ENCODE measurements around the gene RPLP2. TPM values are rescaled to one million over a fixed set of nuclear protein-coding genes. Genes with fewer than 3 reads are reported as not detected.

Gene RPLP2
- total and polyA plus RNA-seq, 2 experiments from 2014 or later = 401 to 468 TPM

GRCh38 chr11:838441-839279 is 28.9 kb downstream of the RPLP2 start:
- H2AFZ ChIP-seq = no peak overlapping the region
- peaks cover 25% of the 10 kb centered on the region for H3K4me1 ChIP-seq (ENCODE audit: insufficient read depth)
- peaks cover 31% of the 10 kb centered on the region for H4K20me1 ChIP-seq (ENCODE audit: insufficient read depth, poor library complexity, severe bottlenecking)
- no peaks in the 10 kb centered on the region for H3K27me3 ChIP-seq
- H3K9me3 ChIP-seq (ENCODE audit: low read depth) = no peaks in the 10 kb centered on the region
- TF ChIP-seq EZH2phosphoT487 (IDR thresholded peaks at IDR 0.05; ENCODE audit: low read depth, severe bottlenecking, unreplicated experiment) (no peak), EZH2 (IDR thresholded peaks at IDR 0.05; ENCODE audit: borderline replicate concordance) (no peak), CTCF (IDR thresholded peaks at IDR 0.05; ENCODE audit: poor library complexity) (no peak)
- no peak for DNase-seq (ENCODE audit: low spot score)
- no peak overlapping the region for H3K27ac ChIP-seq
- WGBS (ENCODE audit: low lambda C conversion rate, missing lambda C conversion rate) = 75% methylated on average over 15 of the region's 17 CpGs
- H3K4me3 ChIP-seq = no peak overlapping the region
- H3K9me2 ChIP-seq (replicated peaks; ENCODE audit: insufficient read depth) = no peaks in the 10 kb centered on the region
- peaks cover 51% of the 10 kb centered on the region for H3K79me2 ChIP-seq
- H3K4me2 ChIP-seq = no peak overlapping the region
- no peaks in the 10 kb centered on the region for H3K36me3 ChIP-seq (replicated peaks; ENCODE audit: insufficient read depth, low read depth)

- no peak for DNase-seq (ENCODE audit: low spot score)
- Histone ChIP-seq H3K79me2 (peaks cover 45% of the 10 kb centered on the region), H3K9me2 (replicated peaks; ENCODE audit: insufficient read depth) (no peaks in the 10 kb centered on the region), H3K36me3 (replicated peaks; ENCODE audit: insufficient read depth, low read depth) (no peaks in the 10 kb centered on the region), H3K4me3 (no peak overlapping the region), H3K4me2 (no peak overlapping the region), H3K4me1 (ENCODE audit: insufficient read depth) (peaks cover 25% of the 10 kb centered on the region), H3K9me3 (ENCODE audit: low read depth) (no peaks in the 10 kb centered on the region), H3K27ac (no peak overlapping the region), H2AFZ (no peak overlapping the region), H4K20me1 (ENCODE audit: insufficient read depth, poor library complexity, severe bottlenecking) (peaks cover 25% of the 10 kb centered on the region), H3K27me3 (no peaks in the 10 kb centered on the region)
- 89% methylated on average over 5 of the region's 5 CpGs for WGBS (ENCODE audit: low lambda C conversion rate, missing lambda C conversion rate)
- no peak for TF ChIP-seq CTCF (IDR thresholded peaks at IDR 0.05; ENCODE audit: poor library complexity)
- no peak for TF ChIP-seq EZH2 (IDR thresholded peaks at IDR 0.05; ENCODE audit: borderline replicate concordance)
- TF ChIP-seq EZH2phosphoT487 (IDR thresholded peaks at IDR 0.05; ENCODE audit: low read depth, severe bottlenecking, unreplicated experiment) = no peak
These were observed 29.5 kb downstream of the RPLP2 start for GRCh38 chr11:839280-839623.

- Histone ChIP-seq H3K9me2 (replicated peaks; ENCODE audit: insufficient read depth) (no peaks in the 10 kb centered on the region), H3K79me2 (peaks cover 37% of the 10 kb centered on the region), H3K4me1 (ENCODE audit: insufficient read depth) (peaks cover 24% of the 10 kb centered on the region), H3K36me3 (replicated peaks; ENCODE audit: insufficient read depth, low read depth) (no peaks in the 10 kb centered on the region), H2AFZ (no peak overlapping the region), H3K27ac (no peak overlapping the region), H4K20me1 (ENCODE audit: insufficient read depth, poor library complexity, severe bottlenecking) (peaks cover 17% of the 10 kb centered on the region), H3K27me3 (no peaks in the 10 kb centered on the region), H3K4me3 (no peak overlapping the region), H3K9me3 (ENCODE audit: low read depth) (no peaks in the 10 kb centered on the region), H3K4me2 (no peak overlapping the region)
- 90% methylated on average over 23 of the region's 25 CpGs for WGBS (ENCODE audit: low lambda C conversion rate, missing lambda C conversion rate)
- no peak for DNase-seq (ENCODE audit: low spot score)
- no peak for TF ChIP-seq CTCF (IDR thresholded peaks at IDR 0.05; ENCODE audit: poor library complexity)
- TF ChIP-seq EZH2phosphoT487 (IDR thresholded peaks at IDR 0.05; ENCODE audit: low read depth, severe bottlenecking, unreplicated experiment) = no peak
- no peak for TF ChIP-seq EZH2 (IDR thresholded peaks at IDR 0.05; ENCODE audit: borderline replicate concordance)
These were observed 30.3 kb downstream of the RPLP2 start for GRCh38 chr11:839875-840617.
